ENCODE results near the gene LRRC8E. TPM values are rescaled to one million over a fixed set of nuclear protein-coding genes. Genes with fewer than 3 reads are reported as not detected.

The LRRC8E gene
- total RNA-seq, 1 experiment from 2014 or later, result 18.1 TPM

- Histone ChIP-seq H3K36me3 (ENCODE audit: control insufficient read depth in 1 of 2, insufficient read depth in 2 of 2, low read length in 2 of 2) (peaks cover 39 to 47% of the 10 kb centered on the region in 2 experiments), H3K27ac (ENCODE audit: low read depth, low read length) (no peak overlapping the region), H3K9me3 (ENCODE audit: control insufficient read depth in 1 of 2, insufficient read depth in 1 of 2, low read depth in 1 of 2, low read length in 2 of 2) (no peaks in the 10 kb centered on the region), H2AFZ (ENCODE audit: low read depth, low read length, poor library complexity, severe bottlenecking) (no peak overlapping the region), H4K20me1 (ENCODE audit: insufficient read depth) (no peaks in the 10 kb centered on the region), H3K4me1 (ENCODE audit: control insufficient read depth in 1 of 2, insufficient read depth in 2 of 2, low read length in 2 of 2) (peaks cover 5 to 13% of the 10 kb centered on the region in 2 experiments), H3K4me3 (replicated peaks in 1 of 2; ENCODE audit: low read depth in 1 of 2, low read length in 2 of 2) (no peak overlapping the region), H3K4me2 (ENCODE audit: low read length) (no peak overlapping the region), H3K9ac (ENCODE audit: low read length) (no peak overlapping the region), H3K27me3 (ENCODE audit: insufficient read depth, low read length) (no peaks in the 10 kb centered on the region), H3K79me2 (ENCODE audit: insufficient read depth, low read length) (peaks cover 13% of the 10 kb centered on the region), H3K9me2 (ENCODE audit: insufficient read depth) (no peaks in the 10 kb centered on the region)
- ATAC-seq, result no peak
- intact Hi-C loops (cut with micrococcal nuclease), result no loop called here
- POLR2A ChIA-PET, result no interaction called here
- no peak for DNase-seq (ENCODE audit: low read depth, low spot score)
- CTCF ChIA-PET, result no interaction called here
- no TSS peak for BruUV-seq (replicated peaks)
- no peak for TF ChIP-seq FOSL1 (IDR thresholded peaks at IDR 0.05; ENCODE audit: low read depth)
- TF ChIP-seq JUND (IDR thresholded peaks at IDR 0.05), result no peak
- no peak for TF ChIP-seq RAD21 (IDR thresholded peaks at IDR 0.05; ENCODE audit: low read depth)
- TF ChIP-seq TCF7L2 (IDR thresholded peaks at IDR 0.05; ENCODE audit: borderline replicate concordance, extremely low read depth, insufficient read depth, insufficient read length), result no peak
- RAD21 ChIA-PET (ENCODE audit: low non-redundant PET in 1 of 2, low total read pairs in 2 of 2, uncharacterized antibody in 2 of 2, unreplicated experiment in 2 of 2), result no interaction called here
Measured at GRCh38 chr19:7934766-7935165, 46.5 kb downstream of the LRRC8E start.

- no peak for ATAC-seq
- intact Hi-C loops (cut with micrococcal nuclease), result loop anchor here (5.0 kb wide), 1 partner anchor 216 kb away; no protein-coding TSS in a partner anchor
- POLR2A ChIA-PET, result no interaction called here
Measured at GRCh38 chr19:7940841-7941240, 52.5 kb downstream of the LRRC8E start.

More at GRCh38 chr19:7940841-7941240, 52.5 kb downstream of the LRRC8E start:
- Histone ChIP-seq H3K9me3 (ENCODE audit: control insufficient read depth in 1 of 2, insufficient read depth in 1 of 2, low read depth in 1 of 2, low read length in 2 of 2) (no peaks in the 10 kb centered on the region), H3K4me2 (ENCODE audit: low read length) (no peak overlapping the region), H3K79me2 (ENCODE audit: insufficient read depth, low read length) (peaks cover 50% of the 10 kb centered on the region), H3K9ac (ENCODE audit: low read length) (no peak overlapping the region), H3K4me1 (ENCODE audit: control insufficient read depth in 1 of 2, insufficient read depth in 2 of 2, low read length in 2 of 2) (peaks cover 13 to 25% of the 10 kb centered on the region in 2 experiments), H3K27me3 (ENCODE audit: insufficient read depth, low read length) (no peaks in the 10 kb centered on the region), H3K9me2 (ENCODE audit: insufficient read depth) (no peaks in the 10 kb centered on the region), H2AFZ (ENCODE audit: low read depth, low read length, poor library complexity, severe bottlenecking) (no peak overlapping the region), H3K27ac (ENCODE audit: low read depth, low read length) (no peak overlapping the region), H3K36me3 (ENCODE audit: control insufficient read depth in 1 of 2, insufficient read depth in 2 of 2, low read length in 2 of 2) (peaks cover 20 to 28% of the 10 kb centered on the region in 2 experiments; a peak in 3 of 4 replicates), H3K4me3 (replicated peaks in 1 of 2; ENCODE audit: low read depth in 1 of 2, low read length in 2 of 2) (no peak overlapping the region), H4K20me1 (ENCODE audit: insufficient read depth) (no peaks in the 10 kb centered on the region)
- no peak for TF ChIP-seq SRF (IDR thresholded peaks at IDR 0.05; ENCODE audit: low read depth)
- no peak for TF ChIP-seq CTCF (IDR thresholded peaks at IDR 0.05 in 2 of 3, conservative IDR thresholded peaks at IDR 0.05 in 1 of 3; ENCODE audit: borderline replicate concordance in 1 of 3, insufficient read depth in 1 of 3, low read depth in 2 of 3, low read length in 2 of 3)
- no peak for TF ChIP-seq ZNF274 (IDR thresholded peaks at IDR 0.05; ENCODE audit: low read depth, low read length)
- no peak for TF ChIP-seq POLR2AphosphoS5 (IDR thresholded peaks at IDR 0.05; ENCODE audit: low read depth, low read length)
- TF ChIP-seq ELF1 (IDR thresholded peaks at IDR 0.05; ENCODE audit: borderline replicate concordance, low read depth), result no peak
- TF ChIP-seq ZBTB33 (IDR thresholded peaks at IDR 0.05; ENCODE audit: extremely low read depth, insufficient replicate concordance, low read length), result no peak
- BruUV-seq (replicated peaks), result no TSS peak
- DNase-seq (ENCODE audit: low read depth, low spot score), result no peak
- CTCF ChIA-PET, result no interaction called here
- RAD21 ChIA-PET (ENCODE audit: low non-redundant PET in 1 of 2, low total read pairs in 2 of 2, uncharacterized antibody in 2 of 2, unreplicated experiment in 2 of 2), result no interaction called here

Measured in HCT116 (cell line).